Measurements from ENCODE around the gene RNF214.

GRCh38 chr11:117205211-117205818 lies 27.2 kb upstream of the RNF214 start:
- TF ChIP-seq CTCF (conservative IDR thresholded peaks at IDR 0.05) (no peak), EZH2 (IDR thresholded peaks at IDR 0.05; ENCODE audit: low read depth) (no peak)
